ENCODE data around the gene DLX6. TPM values are rescaled to one million over a fixed set of nuclear protein-coding genes. Genes with fewer than 3 reads are reported as not detected.

The DLX6 gene
- total RNA-seq, 4 donors from 2014 or later: not detected

GRCh38 chr7:96970739-96971138 lies 34.6 kb upstream of the DLX6 start:
- intact Hi-C loops (cut with DNase I; ENCODE audit: low total_unique reads): no loop called here
- TF ChIP-seq POLR2A (IDR thresholded peaks at IDR 0.05): no peak
- TF ChIP-seq, protein P1, sequence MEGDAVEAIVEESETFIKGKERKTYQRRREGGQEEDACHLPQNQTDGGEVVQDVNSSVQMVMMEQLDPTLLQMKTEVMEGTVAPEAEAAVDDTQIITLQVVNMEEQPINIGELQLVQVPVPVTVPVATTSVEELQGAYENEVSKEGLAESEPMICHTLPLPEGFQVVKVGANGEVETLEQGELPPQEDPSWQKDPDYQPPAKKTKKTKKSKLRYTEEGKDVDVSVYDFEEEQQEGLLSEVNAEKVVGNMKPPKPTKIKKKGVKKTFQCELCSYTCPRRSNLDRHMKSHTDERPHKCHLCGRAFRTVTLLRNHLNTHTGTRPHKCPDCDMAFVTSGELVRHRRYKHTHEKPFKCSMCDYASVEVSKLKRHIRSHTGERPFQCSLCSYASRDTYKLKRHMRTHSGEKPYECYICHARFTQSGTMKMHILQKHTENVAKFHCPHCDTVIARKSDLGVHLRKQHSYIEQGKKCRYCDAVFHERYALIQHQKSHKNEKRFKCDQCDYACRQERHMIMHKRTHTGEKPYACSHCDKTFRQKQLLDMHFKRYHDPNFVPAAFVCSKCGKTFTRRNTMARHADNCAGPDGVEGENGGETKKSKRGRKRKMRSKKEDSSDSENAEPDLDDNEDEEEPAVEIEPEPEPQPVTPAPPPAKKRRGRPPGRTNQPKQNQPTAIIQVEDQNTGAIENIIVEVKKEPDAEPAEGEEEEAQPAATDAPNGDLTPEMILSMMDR (IDR thresholded peaks at IDR 0.05 in 4 of 5, conservative IDR thresholded peaks at IDR 0.05 in 1 of 5): no peak
- Histone ChIP-seq H3K4me3 (no peak overlapping the region), H3K9me3 (no peaks in the 10 kb centered on the region), H3K27ac (no peak overlapping the region), H3K27me3 (peaks cover 0 to 11% (median 0%) of the 10 kb centered on the region in 3 donors), H3K36me3 (no peaks in the 10 kb centered on the region), H3K4me1 (no peaks in the 10 kb centered on the region)
- DNase-seq: no peak
- no peak for ATAC-seq
- in situ Hi-C loops (cut with MboI; ENCODE audit: low sequenced_read_pairs in 4 of 4): no loop called here

- Histone ChIP-seq H3K27ac (no peak overlapping the region), H3K4me1 (no peaks in the 10 kb centered on the region), H3K36me3 (no peaks in the 10 kb centered on the region), H3K27me3 (no peaks in the 10 kb centered on the region), H3K9me3 (no peaks in the 10 kb centered on the region), H3K4me3 (no peak overlapping the region)
- in situ Hi-C loops (cut with MboI; ENCODE audit: low sequenced_read_pairs in 4 of 4): no loop called here
- intact Hi-C loops (cut with DNase I; ENCODE audit: low total_unique reads): no loop called here
- no peak for ATAC-seq
- no peak for DNase-seq
- TF ChIP-seq POLR2A (IDR thresholded peaks at IDR 0.05): no peak
- TF ChIP-seq, protein P1 (IDR thresholded peaks at IDR 0.05 in 4 of 5, conservative IDR thresholded peaks at IDR 0.05 in 1 of 5): no peak
Measured at GRCh38 chr7:96973986-96974385, 31.4 kb upstream of the DLX6 start.

DNA sequence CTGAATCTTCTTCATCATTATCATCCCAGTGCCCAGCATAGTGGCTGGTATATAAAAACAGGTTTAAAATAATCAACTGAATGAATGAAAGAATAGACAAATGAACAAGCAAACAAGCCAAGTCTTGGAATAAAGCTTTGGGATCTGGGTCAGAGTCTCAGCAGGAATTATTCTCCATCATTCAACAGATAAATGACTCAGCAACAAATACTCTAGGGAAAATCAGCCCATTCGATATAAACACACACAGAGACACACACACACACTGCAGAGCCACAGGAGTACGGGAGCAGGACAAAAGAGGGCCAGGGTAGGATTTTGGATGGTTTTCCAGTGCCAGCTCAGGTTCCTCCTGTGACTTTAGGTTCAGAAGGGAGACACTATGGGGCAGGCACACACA lies 29.2 kb upstream of the DLX6 start:
- no peaks in the 10 kb centered on the region for H3K36me3 ChIP-seq
- in situ Hi-C loops (cut with MboI; ENCODE audit: low sequenced_read_pairs in 4 of 4): no loop called here
- no peaks in the 10 kb centered on the region for H3K9me3 ChIP-seq
- no peaks in the 10 kb centered on the region for H3K4me1 ChIP-seq
- ATAC-seq (no peak), DNase-seq (no peak)
- intact Hi-C loops (cut with DNase I; ENCODE audit: low total_unique reads): no loop called here
- H3K27ac ChIP-seq: no peak overlapping the region
- no peak overlapping the region for H3K4me3 ChIP-seq
- peaks cover 0 to 4% (median 0%) of the 10 kb centered on the region in 3 donors for H3K27me3 ChIP-seq
- TF ChIP-seq, protein P1 (IDR thresholded peaks at IDR 0.05 in 4 of 5, conservative IDR thresholded peaks at IDR 0.05 in 1 of 5): no peak
- TF ChIP-seq POLR2A (IDR thresholded peaks at IDR 0.05): no peak

DNA sequence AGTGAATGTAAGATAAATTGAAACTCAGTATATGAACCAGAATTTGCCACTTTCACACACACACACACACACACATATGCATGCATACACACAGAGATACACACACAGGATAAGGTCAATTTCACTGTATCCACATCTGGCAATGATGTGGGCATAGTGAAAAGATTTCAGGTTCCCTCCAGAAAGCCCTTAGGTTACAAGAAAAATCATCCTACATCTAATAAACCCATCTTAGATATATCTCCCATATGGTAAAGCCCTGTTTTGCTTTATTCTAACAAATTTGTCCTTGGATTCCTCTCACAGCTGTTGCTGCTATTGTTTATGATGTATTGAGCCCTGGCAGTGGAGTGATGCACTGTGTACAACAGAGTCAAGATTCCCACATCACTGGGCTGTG lies 27.9 kb upstream of the DLX6 start:
- Histone ChIP-seq H3K36me3 (no peaks in the 10 kb centered on the region), H3K4me1 (no peaks in the 10 kb centered on the region), H3K27ac (no peak overlapping the region), H3K27me3 (peaks cover 0 to 4% (median 0%) of the 10 kb centered on the region in 3 donors), H3K4me3 (no peak overlapping the region), H3K9me3 (no peaks in the 10 kb centered on the region)
- in situ Hi-C loops (cut with MboI; ENCODE audit: low sequenced_read_pairs in 4 of 4): no loop called here
- intact Hi-C loops (cut with DNase I; ENCODE audit: low total_unique reads): no loop called here
- ATAC-seq: no peak
- no peak for DNase-seq
- TF ChIP-seq, protein P1 (IDR thresholded peaks at IDR 0.05 in 4 of 5, conservative IDR thresholded peaks at IDR 0.05 in 1 of 5): no peak
- no peak for TF ChIP-seq POLR2A (IDR thresholded peaks at IDR 0.05)
